GM21529 (cell line): ENCODE measurements around the gene DCAF6.

ENCODE experiments used
- ATAC-seq: cut with Tn5 transposase; IDR thresholded peaks from one replicate; pipeline ENCODE4 v1.9.1; 2021; ENCODE audit not compliant: unreplicated experiment

Gene DCAF6

GRCh38 chr1:168099337-168099801 is 162.9 kb downstream of the DCAF6 start:
- ATAC-seq, result no peak

- ATAC-seq, result no peak
These were observed 164.0 kb downstream of the DCAF6 start for GRCh38 chr1:168100315-168101002.

GRCh38 chr1:168101336-168101735 is 164.9 kb downstream of the DCAF6 start:
- no peak for ATAC-seq

GRCh38 chr1:168102487-168102886 is 166.0 kb downstream of the DCAF6 start:
- no peak for ATAC-seq

DNA sequence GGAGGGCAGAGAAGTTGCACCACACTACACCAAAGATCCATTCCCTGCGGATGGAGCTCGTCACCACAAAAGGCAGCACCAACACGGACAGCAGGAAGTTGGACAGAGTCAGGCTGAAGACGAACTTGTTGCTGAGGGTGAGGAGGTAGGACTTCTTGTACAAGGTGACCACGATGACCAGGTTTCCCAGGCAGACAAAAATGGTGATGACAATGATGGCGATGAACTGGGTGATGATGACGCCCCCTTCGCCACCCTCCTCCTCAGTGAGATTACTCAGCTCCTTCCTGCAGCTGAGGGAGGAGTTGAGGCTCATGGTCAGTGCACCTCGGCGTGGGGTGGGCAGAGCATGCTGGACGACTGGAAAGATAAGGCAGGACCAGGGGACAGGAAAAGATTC is 168.1 kb downstream of the DCAF6 start:
- ATAC-seq, result no peak

DNA sequence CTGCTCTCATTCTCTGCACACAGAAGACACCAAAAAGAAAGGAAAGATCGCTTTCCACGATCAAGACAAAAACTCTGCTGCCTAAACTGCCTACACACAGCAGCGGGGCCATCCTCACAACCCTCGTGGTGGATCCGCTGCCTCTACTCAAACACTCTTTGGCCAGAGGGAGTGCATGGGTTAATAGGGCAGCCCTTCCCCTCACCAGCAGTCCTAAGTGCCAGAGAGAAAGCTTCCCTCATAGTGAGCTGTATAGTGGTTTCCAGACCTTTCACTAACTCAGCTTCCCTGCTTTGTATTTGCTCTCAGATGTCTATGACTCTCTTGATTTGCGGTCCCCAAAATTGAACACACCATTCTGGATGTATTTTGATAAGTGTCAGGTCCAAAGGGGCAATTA is 169.4 kb downstream of the DCAF6 start:
- ATAC-seq, result no peak

DNA sequence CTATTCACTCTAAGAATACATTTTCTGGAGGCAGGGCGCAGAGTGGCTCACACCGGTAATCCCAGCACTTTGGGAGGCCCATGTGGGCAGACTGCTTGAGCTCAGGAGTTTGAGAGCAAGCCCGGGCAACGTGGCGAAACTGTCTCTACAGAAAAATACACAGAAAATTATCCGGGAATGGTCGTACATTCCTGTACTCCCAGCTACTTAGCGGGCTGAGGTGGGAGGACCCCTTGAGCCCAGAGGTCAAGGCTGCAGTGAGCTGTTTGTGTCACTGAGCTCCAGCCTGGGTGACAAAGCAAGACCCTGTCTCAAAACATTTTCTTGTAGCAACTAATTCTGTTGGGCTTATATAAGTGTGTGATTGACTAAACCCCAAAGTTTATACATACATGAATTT is 169.8 kb downstream of the DCAF6 start:
- ATAC-seq, result no peak

GRCh38 chr1:168110896-168111545 is 174.5 kb downstream of the DCAF6 start:
- no peak for ATAC-seq

GRCh38 chr1:168112673-168113305 is 176.3 kb downstream of the DCAF6 start:
- no peak for ATAC-seq

GRCh38 chr1:168114845-168115244 is 178.4 kb downstream of the DCAF6 start:
- ATAC-seq, result no peak

GRCh38 chr1:168116327-168116799 is 179.9 kb downstream of the DCAF6 start:
- ATAC-seq, result no peak

- ATAC-seq, result no peak
These were observed 183.3 kb downstream of the DCAF6 start for GRCh38 chr1:168119750-168120149.

- no peak for ATAC-seq
These were observed 185.0 kb downstream of the DCAF6 start for GRCh38 chr1:168121401-168122011.

DNA sequence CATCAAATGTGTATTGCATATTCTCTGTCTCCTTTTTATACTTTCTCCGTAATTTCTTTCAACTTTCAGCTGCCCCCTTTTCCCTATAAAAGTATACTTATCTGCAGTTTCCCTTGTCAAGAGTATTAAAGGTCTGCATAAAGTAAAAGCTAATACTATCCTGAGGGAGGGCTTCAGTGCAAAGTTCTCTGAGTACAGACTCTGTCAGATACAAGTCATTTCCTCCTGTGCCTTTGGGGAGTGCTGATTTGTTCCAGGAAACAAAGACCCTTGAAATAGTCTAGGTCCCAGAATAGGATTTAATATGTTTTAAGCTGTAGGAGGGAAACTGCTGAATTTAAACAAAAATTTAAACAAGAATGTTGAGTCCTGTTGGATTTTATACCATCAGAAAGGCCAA is 188.6 kb downstream of the DCAF6 start:
- ATAC-seq, result no peak
